A673 (cell line): ENCODE results near the gene MRPL48. TPM values are rescaled to one million over a fixed set of nuclear protein-coding genes. Genes with fewer than 3 reads are reported as not detected.
A peak's percentile ranks its signal among the peaks of the same experiment; 100 is the strongest.
"Not testable (repeated sequence)": the region's sequence is repeated elsewhere in the genome, so short reads cannot be mapped to it uniquely, and the experiment has no call there.

Experiments used
- BruUV-seq: library from RNA; stranded (reverse); fragments of 400-500 nt; replicated peaks from 2 replicates; lab custom pipeline; 2021; lab: Mats Ljungman, UMichigan
- CTCF ChIA-PET: fragments of 300-600 bp; sonication (Branson Sonifier 250); formaldehyde crosslinking; loops from one replicate; lab custom pipeline; 2022; ENCODE audit warnings: antibody characterized with exemption; lab: Charles Lee
- POLR2A ChIA-PET: fragments of 300-600 bp; sonication (Branson Sonifier 250); formaldehyde crosslinking; loops from one replicate; lab custom pipeline; 2022; ENCODE audit warnings: antibody characterized with exemption; ENCODE audit not compliant: low non-redundant PET; lab: Charles Lee
- DNase-seq: peaks from one replicate; pipeline ENCODE4 v3.0.0-alpha.2; 2015; ENCODE audit warnings: low spot score
- H3K27ac ChIP-seq: fragments of 200-600 bp; sonication (generic); 2 replicates; pipeline ENCODE4 v1.5.1; 2016; ENCODE audit warnings: mixed run types, low read depth, mild to moderate bottlenecking, mixed read lengths, antibody characterized with exemption, low read length; ENCODE audit not compliant: poor library complexity, severe bottlenecking
- H3K27me3 ChIP-seq: fragments of 200-600 bp; sonication (generic); replicated peaks from 2 replicates; pipeline ENCODE4 v1.6.1; 2017; ENCODE audit warnings: mixed run types, low read depth, mild to moderate bottlenecking, mixed read lengths, antibody characterized with exemption, low read length; ENCODE audit not compliant: insufficient read depth, poor library complexity
- H3K36me3 ChIP-seq: fragments of 200-600 bp; sonication (generic); 2 replicates; pipeline ENCODE4 v1.6.1; 2016; ENCODE audit warnings: mixed run types, mild to moderate bottlenecking, mixed read lengths, antibody characterized with exemption, low read length; ENCODE audit not compliant: insufficient read depth, poor library complexity, severe bottlenecking
- H3K4me1 ChIP-seq: fragments of 200-600 bp; sonication (generic); 2 replicates; pipeline ENCODE4 v1.6.1; 2017; ENCODE audit warnings: mixed run types, mild to moderate bottlenecking, mixed read lengths, antibody characterized with exemption, low read length; ENCODE audit not compliant: insufficient read depth, poor library complexity, severe bottlenecking
- H3K4me3 ChIP-seq: fragments of 200-600 bp; sonication (generic); 2 replicates; pipeline ENCODE4 v1.5.1; 2016; ENCODE audit warnings: low read depth, mixed run types, mild to moderate bottlenecking, mixed read lengths, low read length; ENCODE audit not compliant: poor library complexity, severe bottlenecking
- H3K9me3 ChIP-seq: fragments of 200-600 bp; sonication (generic); 2 replicates; pipeline ENCODE4 v1.6.1; 2016; ENCODE audit warnings: mixed run types, low read depth, mild to moderate bottlenecking, mixed read lengths, antibody characterized with exemption, low read length; ENCODE audit not compliant: poor library complexity, severe bottlenecking
- EZH2 ChIP-seq: fragments of 200-600 bp; sonication (generic); IDR thresholded peaks from 2 replicates; pipeline ENCODE4 v1.6.1; 2017; ENCODE audit warnings: borderline replicate concordance, low read depth, mild to moderate bottlenecking, mixed read lengths, antibody characterized with exemption, low read length; ENCODE audit not compliant: poor library complexity, severe bottlenecking
- intact Hi-C: fragments of 100-400 bp; cut with micrococcal nuclease; formaldehyde crosslinking; loops from one replicate; pipeline ENCODE4 v1.10.0; 2022; ENCODE audit not compliant: unreplicated experiment
- total RNA-seq: library from RNA; stranded (reverse); gene quantifications from 2 replicates; pipeline ENCODE4 v1.2.3, GENCODE V29; 2021
- TF ChIP-seq, protein P1 (sequence below): fragments of 300-800, 200-600 bp; sonication (generic); conservative IDR thresholded peaks from 2 replicates; pipeline ENCODE4 v1.5.1; 2017; ENCODE audit warnings: low read depth, mild to moderate bottlenecking, antibody characterized with exemption, low read length, moderate library complexity, mixed read lengths

The MRPL48 gene
- total RNA-seq, 1 experiment from 2014 or later: 92.6 TPM

DNA sequence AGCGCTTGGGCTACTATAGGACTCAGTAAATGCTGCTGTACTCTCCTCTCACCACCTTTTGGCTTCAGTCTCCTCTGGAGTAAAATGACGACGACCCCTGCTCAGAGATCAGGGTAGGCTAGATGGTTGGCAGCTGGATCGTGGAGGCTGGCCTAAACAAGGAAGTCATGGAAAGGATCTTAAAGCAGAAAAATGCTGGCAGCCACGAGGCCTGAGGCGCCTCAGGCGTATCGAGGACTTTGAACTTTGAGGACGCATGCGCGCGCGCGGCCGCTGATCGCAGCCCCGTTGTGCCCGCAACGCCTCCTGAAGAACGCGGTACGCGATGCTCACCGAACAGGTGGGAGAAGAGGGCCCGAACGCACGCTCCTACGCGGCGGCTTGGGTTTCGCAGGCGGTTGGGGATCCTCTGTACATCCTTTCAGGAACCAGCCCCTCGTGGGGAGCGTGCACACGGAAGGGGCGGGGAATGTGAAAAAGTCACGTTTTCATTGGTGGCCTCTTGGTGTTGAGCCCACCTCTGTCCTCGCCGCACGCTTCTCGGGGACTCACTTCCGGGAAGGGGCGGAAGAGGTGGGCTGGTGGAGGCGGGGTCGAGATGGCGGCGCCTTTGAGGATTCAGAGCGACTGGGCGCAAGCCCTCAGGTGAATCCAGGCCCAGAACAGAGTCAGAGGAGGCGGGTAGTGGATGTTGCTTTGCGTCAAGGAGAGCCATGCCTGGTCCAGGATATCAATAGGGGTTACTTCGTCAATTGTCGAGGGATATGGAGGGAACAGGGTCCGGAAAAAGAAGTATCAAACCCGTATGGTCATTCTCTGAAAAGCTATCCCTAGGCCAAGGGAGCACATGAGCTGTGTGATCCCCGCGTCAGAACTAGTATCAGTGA lies 89.0 kb downstream of the MRPL48 start, which contains the start of the genes COA4 and PAAF1:
COA4 (minus strand) TSS at position 423 of the 887 bp plus-strand sequence. CDS start 3,468 bp downstream, outside the sequence.
PAAF1 (plus strand) TSS at position 576 of the 887 bp plus-strand sequence; CDS start at position 599, 23 bp downstream.
- peak; percentile 100 for DNase-seq
- CTCF ChIA-PET: no interaction called here
- no TSS peak for BruUV-seq
- POLR2A ChIA-PET: no interaction called here
- no peaks in the 10 kb centered on the region for H3K27me3 ChIP-seq
- peaks cover 16% of the 10 kb centered on the region for H3K4me1 ChIP-seq
- peak within 1 kb of the TSS; percentile 83 for H3K27ac ChIP-seq
- intact Hi-C loops: loop anchor here (1.0 kb wide), 1 partner anchor 115 kb away; the partner anchor contains the start of gene RAB6A
- H3K9me3 ChIP-seq: no peaks in the 10 kb centered on the region
- H3K4me3 ChIP-seq: peak within 1 kb of the TSS; percentile 66
- peaks cover 29% of the 10 kb centered on the region for H3K36me3 ChIP-seq
- TF ChIP-seq EZH2: no peak
- TF ChIP-seq, protein P1, sequence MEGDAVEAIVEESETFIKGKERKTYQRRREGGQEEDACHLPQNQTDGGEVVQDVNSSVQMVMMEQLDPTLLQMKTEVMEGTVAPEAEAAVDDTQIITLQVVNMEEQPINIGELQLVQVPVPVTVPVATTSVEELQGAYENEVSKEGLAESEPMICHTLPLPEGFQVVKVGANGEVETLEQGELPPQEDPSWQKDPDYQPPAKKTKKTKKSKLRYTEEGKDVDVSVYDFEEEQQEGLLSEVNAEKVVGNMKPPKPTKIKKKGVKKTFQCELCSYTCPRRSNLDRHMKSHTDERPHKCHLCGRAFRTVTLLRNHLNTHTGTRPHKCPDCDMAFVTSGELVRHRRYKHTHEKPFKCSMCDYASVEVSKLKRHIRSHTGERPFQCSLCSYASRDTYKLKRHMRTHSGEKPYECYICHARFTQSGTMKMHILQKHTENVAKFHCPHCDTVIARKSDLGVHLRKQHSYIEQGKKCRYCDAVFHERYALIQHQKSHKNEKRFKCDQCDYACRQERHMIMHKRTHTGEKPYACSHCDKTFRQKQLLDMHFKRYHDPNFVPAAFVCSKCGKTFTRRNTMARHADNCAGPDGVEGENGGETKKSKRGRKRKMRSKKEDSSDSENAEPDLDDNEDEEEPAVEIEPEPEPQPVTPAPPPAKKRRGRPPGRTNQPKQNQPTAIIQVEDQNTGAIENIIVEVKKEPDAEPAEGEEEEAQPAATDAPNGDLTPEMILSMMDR: no peak

DNA sequence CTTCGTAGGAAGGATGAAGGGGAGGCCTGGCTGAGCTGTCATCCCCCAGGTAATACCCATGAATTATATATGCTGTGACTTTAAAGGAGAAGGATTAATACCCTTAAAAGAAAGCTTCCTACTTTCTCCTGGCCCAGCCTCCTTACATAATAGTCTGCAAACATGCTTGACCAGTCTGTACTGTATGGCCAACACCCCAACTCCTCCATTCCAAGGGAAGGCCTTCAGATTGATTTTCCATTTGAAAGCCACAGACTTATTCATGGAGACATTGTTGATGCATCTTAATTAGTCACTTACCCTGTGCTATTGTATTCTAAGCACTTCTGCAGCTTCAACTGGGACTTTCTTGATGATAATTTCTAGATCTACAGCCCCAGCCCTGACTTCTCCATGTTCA lies 91.1 kb downstream of the MRPL48 start:
- DNase-seq: no peak
- TF ChIP-seq, protein P1: no peak
- no peak for TF ChIP-seq EZH2
- Histone ChIP-seq H3K27ac (no peak overlapping the region), H3K9me3 (no peaks in the 10 kb centered on the region), H3K36me3 (peaks cover 8% of the 10 kb centered on the region), H3K4me1 (peaks cover 16% of the 10 kb centered on the region), H3K27me3 (no peaks in the 10 kb centered on the region), H3K4me3 (no peak overlapping the region)
- intact Hi-C loops: no loop called here
- ChIA-PET POLR2A (no interaction called here), CTCF (no interaction called here)
- no TSS peak for BruUV-seq

- H3K27ac ChIP-seq, H3K36me3 ChIP-seq, BruUV-seq, H3K27me3 ChIP-seq, POLR2A ChIA-PET, CTCF ChIA-PET, intact Hi-C loops, H3K9me3 ChIP-seq, H3K4me3 ChIP-seq, DNase-seq: not testable (repeated sequence)
- H3K4me1 ChIP-seq: peaks cover 13% of the 10 kb centered on the region
These were observed 92.8 kb downstream of the MRPL48 start for GRCh38 chr11:73880449-73880848.
